Measurements from ENCODE around the gene NOS1.

NOS1 gene

DNA sequence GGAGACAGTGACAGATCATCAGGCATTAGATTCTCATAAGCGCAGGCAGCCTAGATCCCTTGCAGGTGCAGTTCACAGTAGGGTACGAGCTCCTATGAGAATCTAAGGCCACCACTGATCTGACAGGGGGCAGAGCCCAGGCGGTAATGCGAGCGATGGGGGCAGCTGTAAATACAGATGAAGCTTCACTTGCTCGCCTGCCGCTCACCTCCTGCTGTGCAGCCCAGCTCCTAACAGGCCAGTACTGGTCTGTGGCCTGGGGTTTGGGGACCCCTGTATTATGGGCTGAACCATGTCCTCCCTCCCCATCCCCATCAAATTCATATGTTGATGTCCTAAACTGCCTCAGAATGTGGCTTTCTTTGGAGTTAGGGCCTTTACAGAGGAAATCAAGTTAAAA lies 63.2 kb downstream of the NOS1 start:
- TF ChIP-seq SPI1 (IDR thresholded peaks at IDR 0.05; ENCODE audit: low read depth, low read length) (no peak), POLR2A (IDR thresholded peaks at IDR 0.05; ENCODE audit: low read depth, low read length) (no peak), POLR2AphosphoS5 (IDR thresholded peaks at IDR 0.05; ENCODE audit: low read depth, low read length) (no peak), PAX5 (IDR thresholded peaks at IDR 0.05; ENCODE audit: insufficient read depth, low read length, severe bottlenecking) (no peak)
- no peak for FAIRE-seq

DNA sequence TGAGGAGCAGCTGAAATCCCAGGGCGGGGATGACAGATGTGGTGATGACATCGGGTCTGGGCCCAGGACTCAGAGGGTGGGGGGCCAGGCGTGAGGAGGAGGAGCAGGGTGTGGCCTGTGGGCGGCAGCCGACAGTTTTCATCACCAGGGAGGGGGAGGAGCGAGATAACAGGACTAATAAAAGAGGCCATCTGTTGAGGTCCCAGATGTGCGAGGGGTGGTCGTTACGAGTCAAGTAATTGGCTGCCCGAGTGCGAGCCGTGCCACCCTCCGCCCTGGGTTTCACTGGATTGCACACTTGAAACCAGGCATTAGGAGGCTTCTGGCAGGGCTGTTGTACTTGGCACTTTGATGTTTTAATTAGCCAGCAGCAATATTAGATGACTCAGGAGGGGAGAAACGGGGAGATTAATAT lies 67.2 kb downstream of the NOS1 start:
- FAIRE-seq (no peak), DNase-seq (ENCODE audit: insufficient read length, low spot score) (no peak)
- TF ChIP-seq SPI1 (IDR thresholded peaks at IDR 0.05; ENCODE audit: low read depth, low read length) (no peak), POLR2A (IDR thresholded peaks at IDR 0.05; ENCODE audit: low read depth, low read length) (no peak), POU2F2 (IDR thresholded peaks at IDR 0.05; ENCODE audit: low read depth, low read length) (no peak)

More for the DNA sequence above, 63.2 kb downstream of the NOS1 start:
- no peak for DNase-seq (ENCODE audit: insufficient read length, low spot score)

DNA sequence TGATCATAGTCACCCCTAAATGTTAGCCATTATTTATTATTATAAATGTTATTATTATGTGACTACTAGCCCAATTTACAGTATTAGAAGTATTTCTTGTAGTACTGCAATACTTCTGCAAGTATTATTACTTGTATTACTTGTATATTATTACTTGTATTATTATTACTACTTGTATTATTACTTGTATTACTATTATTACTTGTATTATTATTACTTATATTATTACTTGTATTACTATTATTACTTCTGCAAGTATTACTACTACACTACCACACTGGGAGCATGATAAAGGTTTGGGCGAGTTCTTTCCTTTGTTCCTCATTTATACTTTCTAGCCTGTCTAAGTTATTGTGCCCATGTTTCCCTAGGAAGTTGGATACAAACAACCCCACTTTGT lies 67.9 kb downstream of the NOS1 start:
- TF ChIP-seq POLR2AphosphoS5 (IDR thresholded peaks at IDR 0.05; ENCODE audit: low read depth, low read length), result no peak
- no peak for TF ChIP-seq POU2F2 (IDR thresholded peaks at IDR 0.05; ENCODE audit: low read depth, low read length)
- TF ChIP-seq SPI1 (IDR thresholded peaks at IDR 0.05; ENCODE audit: low read depth, low read length), result no peak
- TF ChIP-seq TAF1 (IDR thresholded peaks at IDR 0.05; ENCODE audit: low read depth, low read length), result no peak
- TF ChIP-seq PAX5 (IDR thresholded peaks at IDR 0.05; ENCODE audit: insufficient read depth, low read length, severe bottlenecking), result no peak
- TF ChIP-seq POLR2A (IDR thresholded peaks at IDR 0.05; ENCODE audit: low read depth, low read length), result no peak
- no peak for DNase-seq (ENCODE audit: insufficient read length, low spot score)
- no peak for FAIRE-seq

DNA sequence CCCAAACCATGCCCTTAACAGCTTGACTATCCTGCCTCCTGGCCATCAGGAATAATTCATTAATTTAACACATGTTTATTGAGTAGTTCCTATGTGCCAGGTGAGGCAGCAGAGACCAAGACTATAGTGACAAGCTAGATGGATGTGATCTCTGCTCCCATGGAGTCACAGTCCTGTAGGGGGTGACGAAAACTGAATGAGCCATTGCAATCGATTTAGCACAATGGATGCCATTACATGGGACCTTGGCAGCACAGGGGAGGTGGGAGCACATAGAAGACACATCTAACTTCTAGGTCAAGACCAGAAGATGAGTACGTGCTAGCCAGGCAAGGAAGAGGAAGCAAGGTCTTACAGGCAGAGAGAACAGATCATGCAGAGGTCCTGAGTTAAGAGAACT lies 68.7 kb downstream of the NOS1 start:
- TF ChIP-seq POLR2AphosphoS5 (IDR thresholded peaks at IDR 0.05; ENCODE audit: low read depth, low read length) (no peak), TAF1 (IDR thresholded peaks at IDR 0.05; ENCODE audit: low read depth, low read length) (no peak), PAX5 (IDR thresholded peaks at IDR 0.05; ENCODE audit: insufficient read depth, low read length, severe bottlenecking) (no peak), POLR2A (IDR thresholded peaks at IDR 0.05; ENCODE audit: low read depth, low read length) (no peak), SPI1 (IDR thresholded peaks at IDR 0.05; ENCODE audit: low read depth, low read length) (no peak), POU2F2 (IDR thresholded peaks at IDR 0.05; ENCODE audit: low read depth, low read length) (no peak)
- no peak for DNase-seq (ENCODE audit: insufficient read length, low spot score)
- no peak for FAIRE-seq

DNA sequence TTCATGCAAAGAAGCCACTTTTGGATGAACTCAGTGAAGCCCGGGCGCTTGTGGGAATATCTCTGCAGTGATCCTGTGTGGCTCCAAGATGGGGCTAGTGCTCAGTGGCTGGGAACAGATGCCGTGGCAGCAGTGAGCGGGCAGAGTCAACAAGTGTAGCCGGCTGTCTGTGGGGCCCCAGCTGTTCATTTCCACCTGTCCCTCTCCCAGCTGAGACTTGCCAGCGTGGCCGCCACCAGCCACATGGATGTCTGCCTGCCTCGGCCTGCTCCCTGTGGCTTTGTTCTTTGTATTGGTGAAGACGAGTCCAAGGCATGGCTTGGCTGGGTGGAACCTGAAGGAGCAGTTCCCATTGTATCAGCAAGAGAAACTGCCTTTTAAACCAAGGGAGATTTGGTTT lies 77.3 kb downstream of the NOS1 start:
- FAIRE-seq, result no peak
- DNase-seq (ENCODE audit: insufficient read length, low spot score), result no peak
- no peak for TF ChIP-seq TAF1 (IDR thresholded peaks at IDR 0.05; ENCODE audit: low read depth, low read length)
- TF ChIP-seq POLR2A (IDR thresholded peaks at IDR 0.05; ENCODE audit: low read depth, low read length), result no peak
- TF ChIP-seq PAX5 (IDR thresholded peaks at IDR 0.05; ENCODE audit: insufficient read depth, low read length, severe bottlenecking), result no peak
- TF ChIP-seq POLR2AphosphoS5 (IDR thresholded peaks at IDR 0.05; ENCODE audit: low read depth, low read length), result no peak
- TF ChIP-seq POU2F2 (IDR thresholded peaks at IDR 0.05; ENCODE audit: low read depth, low read length), result no peak
- TF ChIP-seq SPI1 (IDR thresholded peaks at IDR 0.05; ENCODE audit: low read depth, low read length), result no peak

DNA sequence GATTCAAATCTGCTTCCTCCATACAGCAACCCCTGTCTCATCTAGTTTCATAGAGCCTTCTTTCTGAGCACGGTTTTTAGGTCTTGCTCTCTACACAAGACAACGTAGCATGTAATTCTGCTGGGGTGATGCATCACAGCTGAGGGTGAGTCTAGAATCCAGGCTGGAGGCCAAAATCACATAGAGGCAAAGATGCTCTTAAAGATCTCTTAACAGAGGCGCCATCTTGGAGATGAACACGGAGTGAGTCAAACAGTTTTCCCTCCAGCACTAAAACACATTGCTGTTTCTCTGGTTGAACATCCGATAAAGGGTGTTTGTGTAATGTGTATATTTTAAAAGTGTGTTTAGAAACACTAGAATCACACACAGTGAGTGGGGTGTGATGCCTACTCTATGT lies 78.9 kb downstream of the NOS1 start:
- FAIRE-seq (no peak), DNase-seq (ENCODE audit: insufficient read length, low spot score) (no peak)
- TF ChIP-seq POLR2AphosphoS5 (IDR thresholded peaks at IDR 0.05; ENCODE audit: low read depth, low read length) (no peak), POU2F2 (IDR thresholded peaks at IDR 0.05; ENCODE audit: low read depth, low read length) (no peak), POLR2A (IDR thresholded peaks at IDR 0.05; ENCODE audit: low read depth, low read length) (no peak), TAF1 (IDR thresholded peaks at IDR 0.05; ENCODE audit: low read depth, low read length) (no peak), PAX5 (IDR thresholded peaks at IDR 0.05; ENCODE audit: insufficient read depth, low read length, severe bottlenecking) (no peak), SPI1 (IDR thresholded peaks at IDR 0.05; ENCODE audit: low read depth, low read length) (no peak)

DNA sequence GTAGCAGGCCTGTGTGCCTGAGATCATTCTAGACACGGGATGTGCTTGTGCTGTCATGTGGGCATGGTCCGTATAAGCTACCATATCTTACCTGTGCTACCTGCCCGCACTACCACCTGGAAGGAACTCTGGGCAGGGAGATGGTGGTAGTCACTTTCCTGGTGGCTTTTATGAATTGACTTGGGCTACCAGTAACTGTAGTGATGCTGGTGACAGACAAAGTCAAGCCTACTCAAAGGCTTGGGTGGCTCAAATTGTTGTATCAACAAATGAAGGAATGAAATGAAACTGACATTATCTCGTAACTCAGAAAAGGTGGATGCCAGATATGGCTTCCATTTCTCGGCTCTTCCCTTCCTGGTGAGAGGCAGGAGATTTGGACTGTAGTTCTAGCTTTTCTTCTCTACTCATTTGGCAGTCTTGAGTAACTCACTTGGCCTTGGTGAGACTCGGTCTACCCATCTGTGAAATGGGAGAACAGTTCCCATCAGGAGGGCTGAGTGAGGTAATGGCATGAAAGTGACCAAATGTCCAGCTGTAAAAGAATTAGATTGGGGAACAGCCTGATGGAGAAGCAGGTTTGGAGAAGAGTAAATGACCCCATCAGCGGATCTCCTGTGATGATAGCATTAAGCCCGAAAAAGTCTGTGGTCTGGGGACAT lies 81.3 kb downstream of the NOS1 start:
- no peak for DNase-seq (ENCODE audit: insufficient read length, low spot score)
- FAIRE-seq, result no peak
- TF ChIP-seq PAX5 (IDR thresholded peaks at IDR 0.05; ENCODE audit: insufficient read depth, low read length, severe bottlenecking), result no peak
- no peak for TF ChIP-seq TAF1 (IDR thresholded peaks at IDR 0.05; ENCODE audit: low read depth, low read length)
- no peak for TF ChIP-seq POLR2A (IDR thresholded peaks at IDR 0.05; ENCODE audit: low read depth, low read length)
- TF ChIP-seq SPI1 (IDR thresholded peaks at IDR 0.05; ENCODE audit: low read depth, low read length), result no peak
- TF ChIP-seq POU2F2 (IDR thresholded peaks at IDR 0.05; ENCODE audit: low read depth, low read length), result no peak
- TF ChIP-seq POLR2AphosphoS5 (IDR thresholded peaks at IDR 0.05; ENCODE audit: low read depth, low read length), result no peak

DNA sequence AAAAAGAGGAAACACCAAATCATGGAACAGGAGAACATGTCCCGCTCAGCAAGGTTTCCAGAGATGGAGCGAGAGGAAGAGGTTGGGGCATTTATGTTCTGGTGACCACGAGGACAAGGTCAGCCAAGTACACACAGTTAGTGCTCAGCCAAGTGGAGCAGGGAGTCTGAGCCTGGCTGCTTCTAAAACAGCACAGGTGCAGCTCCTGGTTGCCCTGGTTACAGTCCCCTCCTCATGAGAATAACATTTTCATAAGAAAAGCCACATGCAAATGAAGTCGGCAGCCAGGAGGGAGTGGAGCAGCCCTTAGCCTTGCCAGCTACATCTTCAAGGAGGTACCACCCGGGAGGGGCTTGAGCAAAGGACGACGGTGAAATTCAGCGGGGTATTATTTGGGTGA lies 81.8 kb downstream of the NOS1 start:
- DNase-seq (ENCODE audit: insufficient read length, low spot score), result no peak
- TF ChIP-seq TAF1 (IDR thresholded peaks at IDR 0.05; ENCODE audit: low read depth, low read length) (no peak), PAX5 (IDR thresholded peaks at IDR 0.05; ENCODE audit: insufficient read depth, low read length, severe bottlenecking) (no peak), POLR2AphosphoS5 (IDR thresholded peaks at IDR 0.05; ENCODE audit: low read depth, low read length) (no peak), POLR2A (IDR thresholded peaks at IDR 0.05; ENCODE audit: low read depth, low read length) (no peak), POU2F2 (IDR thresholded peaks at IDR 0.05; ENCODE audit: low read depth, low read length) (no peak), SPI1 (IDR thresholded peaks at IDR 0.05; ENCODE audit: low read depth, low read length) (no peak)
- FAIRE-seq, result no peak

DNA sequence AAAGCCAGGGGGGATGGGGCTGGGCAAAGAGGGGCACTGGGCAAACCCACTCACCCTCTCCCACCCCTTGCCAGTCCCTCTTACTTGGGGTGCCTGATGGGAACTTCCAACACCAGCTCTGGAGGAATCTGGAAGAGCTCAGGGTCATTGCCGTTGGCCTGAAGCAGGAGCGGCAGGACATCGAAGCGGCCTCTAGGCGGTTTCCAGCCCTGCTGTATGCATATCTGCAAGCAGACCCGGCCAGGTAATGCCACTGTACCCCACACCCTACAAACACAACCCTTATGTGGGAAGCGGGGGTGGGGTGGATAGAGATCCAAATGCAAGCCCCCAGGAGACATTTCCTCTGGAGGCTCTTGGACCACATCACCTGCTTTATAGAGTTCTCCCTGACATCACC lies 83.6 kb downstream of the NOS1 start:
- no peak for DNase-seq (ENCODE audit: insufficient read length, low spot score)
- TF ChIP-seq POLR2AphosphoS5 (IDR thresholded peaks at IDR 0.05; ENCODE audit: low read depth, low read length), result no peak
- TF ChIP-seq POU2F2 (IDR thresholded peaks at IDR 0.05; ENCODE audit: low read depth, low read length), result no peak
- no peak for TF ChIP-seq PAX5 (IDR thresholded peaks at IDR 0.05; ENCODE audit: insufficient read depth, low read length, severe bottlenecking)
- no peak for TF ChIP-seq POLR2A (IDR thresholded peaks at IDR 0.05; ENCODE audit: low read depth, low read length)
- TF ChIP-seq SPI1 (IDR thresholded peaks at IDR 0.05; ENCODE audit: low read depth, low read length), result no peak
- TF ChIP-seq TAF1 (IDR thresholded peaks at IDR 0.05; ENCODE audit: low read depth, low read length), result no peak
- no peak for FAIRE-seq

DNA sequence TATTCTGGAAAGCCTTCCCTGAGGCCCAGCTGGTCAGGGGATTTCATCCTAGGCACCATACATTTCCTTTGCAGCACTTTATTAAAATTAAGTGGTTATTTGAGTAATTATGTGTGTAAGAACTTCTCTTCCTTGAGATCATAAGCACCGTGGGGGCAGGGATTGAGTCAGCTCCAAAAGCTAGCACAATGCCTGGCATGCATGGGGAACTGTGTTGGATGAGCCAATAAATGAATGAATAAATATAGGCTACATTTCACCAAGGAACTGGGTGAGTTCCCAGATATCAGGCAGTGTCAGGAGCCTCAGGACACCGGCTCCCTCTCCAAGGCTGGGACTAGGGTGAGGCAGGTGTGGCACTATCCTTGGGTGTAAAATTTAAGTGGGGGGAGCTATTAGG lies 88.3 kb downstream of the NOS1 start:
- FAIRE-seq (no peak), DNase-seq (ENCODE audit: insufficient read length, low spot score) (no peak)
- TF ChIP-seq POLR2A (IDR thresholded peaks at IDR 0.05; ENCODE audit: low read depth, low read length) (no peak), POU2F2 (IDR thresholded peaks at IDR 0.05; ENCODE audit: low read depth, low read length) (no peak), PAX5 (IDR thresholded peaks at IDR 0.05; ENCODE audit: insufficient read depth, low read length, severe bottlenecking) (no peak), POLR2AphosphoS5 (IDR thresholded peaks at IDR 0.05; ENCODE audit: low read depth, low read length) (no peak), SPI1 (IDR thresholded peaks at IDR 0.05; ENCODE audit: low read depth, low read length) (no peak), TAF1 (IDR thresholded peaks at IDR 0.05; ENCODE audit: low read depth, low read length) (no peak)
